HG02970 (cell line): ENCODE measurements around the gene EIF4G2.

Experiments
- ATAC-seq: cut with Tn5 transposase; IDR thresholded peaks from one replicate; pipeline ENCODE4 v1.9.1; 2021; ENCODE audit warnings: mild to moderate bottlenecking, moderate library complexity, moderate number of reproducible peaks; ENCODE audit not compliant: unreplicated experiment, low FRiP score

The EIF4G2 gene

DNA sequence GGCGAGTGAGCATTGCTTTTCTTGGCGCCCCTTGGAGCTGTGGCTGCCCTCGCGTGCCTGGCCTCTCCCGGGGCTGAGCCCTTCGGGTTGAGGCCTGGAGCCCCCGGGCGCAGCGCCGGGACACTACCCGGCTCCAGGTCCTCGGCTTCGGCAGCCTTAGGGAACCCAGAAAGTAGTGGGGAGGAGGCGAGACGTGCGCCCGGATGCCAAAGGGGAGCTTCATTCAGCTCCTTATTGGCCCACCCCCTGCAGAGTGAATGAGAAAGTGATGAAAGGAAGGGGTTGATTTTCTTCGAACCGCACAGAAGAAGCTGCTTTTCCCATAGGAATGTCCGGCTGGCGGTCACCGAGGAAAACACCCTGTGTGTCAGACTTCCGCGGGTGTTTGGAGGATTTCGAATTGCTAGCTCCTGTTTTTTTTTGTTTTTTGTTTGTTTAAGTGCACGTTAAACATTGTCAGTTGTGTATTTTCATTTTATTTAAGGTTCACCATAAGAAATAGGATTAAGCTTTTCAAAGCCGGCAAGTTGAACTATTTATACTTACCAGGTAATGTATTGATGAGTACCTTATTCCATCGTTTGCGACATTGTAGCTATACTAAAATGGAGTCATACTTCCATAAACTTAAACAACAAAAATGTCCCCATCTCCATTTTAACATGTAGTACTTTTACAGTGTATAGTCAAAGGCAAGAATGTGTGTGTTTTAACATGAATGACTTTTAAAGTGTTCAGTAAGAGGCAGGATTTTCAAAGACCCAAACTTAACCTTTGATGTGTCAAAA lies 841 bp upstream of the EIF4G2 start:
- ATAC-seq, result peak; percentile 13

DNA sequence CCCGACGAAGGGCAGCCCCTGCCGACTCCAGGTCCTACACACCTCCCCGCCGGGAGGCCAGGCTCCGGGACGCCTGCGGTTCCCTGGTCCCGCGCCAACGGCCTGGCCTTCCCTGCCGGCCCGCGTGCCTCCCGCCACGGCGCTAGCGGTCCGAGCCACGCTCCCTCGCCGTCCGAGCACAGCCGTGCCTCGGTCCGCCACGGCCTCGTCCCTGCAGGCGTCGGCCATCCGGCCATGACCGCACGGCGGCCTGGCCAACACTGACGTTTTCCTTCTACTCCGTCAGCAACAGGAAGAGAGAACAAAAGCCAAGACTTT lies 532 bp downstream of the EIF4G2 start:
- no peak for ATAC-seq

DNA sequence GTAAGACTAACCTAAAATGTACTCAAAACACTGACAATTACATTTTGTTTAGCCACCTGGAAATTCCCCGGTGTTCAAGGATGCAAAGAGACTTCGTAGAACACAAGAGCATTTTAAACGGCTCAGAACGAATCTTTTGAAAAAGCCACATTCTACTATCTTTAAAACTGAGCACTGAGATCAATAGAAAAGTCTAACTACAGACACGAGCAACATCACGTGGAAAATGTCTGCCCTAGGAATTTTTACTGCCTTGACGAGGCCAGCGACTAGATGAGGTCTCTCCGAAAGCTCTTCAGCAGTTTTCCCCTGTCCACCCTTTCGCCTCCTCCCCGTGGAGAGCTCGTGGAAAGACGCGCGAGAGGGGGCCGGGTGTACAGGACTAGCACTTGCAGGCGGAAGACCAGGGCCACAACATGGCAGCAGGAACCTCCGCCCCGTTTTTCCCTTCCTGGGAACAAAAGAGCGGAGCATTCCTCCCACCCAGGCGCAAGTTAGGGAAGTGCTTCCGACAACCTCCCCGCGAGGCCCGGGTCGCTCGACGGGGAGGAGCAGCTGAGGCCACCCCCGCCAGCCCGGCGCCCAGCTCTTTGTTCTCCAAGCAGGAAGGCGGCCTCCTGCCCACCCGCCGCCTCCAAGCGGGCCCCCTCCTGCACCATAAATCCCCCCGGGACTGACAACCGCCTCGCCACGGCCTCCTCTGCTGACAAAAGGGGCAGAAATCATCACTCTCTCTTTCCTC lies 1.1 kb downstream of the EIF4G2 start:
- ATAC-seq, result no peak

DNA sequence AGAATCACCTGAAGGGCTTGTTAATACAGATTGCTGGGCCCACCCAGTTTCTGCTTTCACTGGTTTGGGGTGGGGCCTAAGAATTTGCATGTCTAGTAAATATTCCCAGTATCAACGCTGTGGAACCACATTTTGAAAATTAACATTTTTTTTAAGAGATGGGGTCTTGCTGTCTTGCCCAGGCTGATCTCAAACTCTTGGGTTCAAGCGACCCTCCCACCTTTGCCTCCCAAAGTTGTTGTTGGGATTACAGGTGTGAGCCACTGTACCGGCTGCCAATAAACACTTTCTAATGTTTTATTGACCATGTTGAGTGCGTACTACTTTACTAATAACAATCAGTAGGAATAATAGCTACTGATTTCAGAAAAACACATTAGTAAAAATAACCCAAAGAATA lies 2.5 kb downstream of the EIF4G2 start:
- no peak for ATAC-seq

DNA sequence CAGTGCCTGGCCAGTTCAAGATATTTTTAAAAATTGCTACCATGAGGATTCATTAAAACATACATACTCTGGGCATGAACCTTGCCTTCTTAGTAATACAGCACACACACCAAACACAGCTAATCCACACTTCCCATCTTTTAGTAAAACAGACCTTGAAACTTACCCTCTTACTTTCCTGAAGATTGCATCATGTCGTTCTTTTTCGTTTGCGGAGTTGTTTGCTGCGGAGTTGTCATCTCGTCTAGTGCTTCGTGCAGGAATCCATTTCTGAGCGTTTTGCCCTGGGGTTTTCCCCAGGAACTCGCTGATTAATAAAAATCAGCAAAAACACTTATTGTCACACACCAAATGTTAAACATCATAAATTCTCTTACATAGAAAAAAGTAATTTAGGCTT lies 3.0 kb downstream of the EIF4G2 start:
- ATAC-seq, result no peak

DNA sequence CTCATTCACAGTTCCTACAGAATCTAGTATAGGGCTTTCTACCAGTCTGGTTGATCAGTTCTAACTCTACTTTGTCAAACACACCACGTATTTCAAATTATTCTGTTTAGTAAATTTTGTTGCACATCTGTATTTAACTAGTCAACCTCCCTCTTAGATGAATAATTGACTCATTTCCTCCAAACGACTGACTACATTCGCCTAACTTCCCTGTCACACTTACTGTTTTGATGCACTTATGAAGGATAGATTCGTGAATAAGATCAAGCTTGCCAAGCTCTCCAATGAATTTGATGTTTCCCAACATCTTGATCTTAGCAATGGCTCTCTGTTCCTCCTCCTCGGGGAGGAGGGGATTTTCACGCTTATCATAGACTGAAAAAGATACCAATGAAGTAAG lies 5.0 kb downstream of the EIF4G2 start:
- ATAC-seq, result no peak

DNA sequence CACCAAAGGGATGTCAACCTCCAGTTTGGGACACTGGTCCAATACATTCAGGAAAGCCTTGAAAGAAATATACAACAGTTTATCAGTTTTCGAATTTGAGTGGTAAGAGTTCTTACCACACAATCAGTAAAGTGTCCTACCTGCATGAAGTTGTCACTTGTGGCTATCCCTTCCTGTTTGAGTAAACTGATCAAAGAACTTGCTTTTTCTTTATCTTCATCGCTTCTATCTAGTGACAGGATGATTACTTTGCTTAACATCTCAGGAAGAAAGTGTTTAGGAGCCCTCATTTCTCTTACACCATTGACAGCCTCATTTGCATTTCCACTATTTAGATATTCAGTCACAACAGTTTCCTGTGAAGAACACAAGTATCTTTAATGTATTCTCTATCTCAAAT lies 8.4 kb downstream of the EIF4G2 start:
- ATAC-seq, result no peak

DNA sequence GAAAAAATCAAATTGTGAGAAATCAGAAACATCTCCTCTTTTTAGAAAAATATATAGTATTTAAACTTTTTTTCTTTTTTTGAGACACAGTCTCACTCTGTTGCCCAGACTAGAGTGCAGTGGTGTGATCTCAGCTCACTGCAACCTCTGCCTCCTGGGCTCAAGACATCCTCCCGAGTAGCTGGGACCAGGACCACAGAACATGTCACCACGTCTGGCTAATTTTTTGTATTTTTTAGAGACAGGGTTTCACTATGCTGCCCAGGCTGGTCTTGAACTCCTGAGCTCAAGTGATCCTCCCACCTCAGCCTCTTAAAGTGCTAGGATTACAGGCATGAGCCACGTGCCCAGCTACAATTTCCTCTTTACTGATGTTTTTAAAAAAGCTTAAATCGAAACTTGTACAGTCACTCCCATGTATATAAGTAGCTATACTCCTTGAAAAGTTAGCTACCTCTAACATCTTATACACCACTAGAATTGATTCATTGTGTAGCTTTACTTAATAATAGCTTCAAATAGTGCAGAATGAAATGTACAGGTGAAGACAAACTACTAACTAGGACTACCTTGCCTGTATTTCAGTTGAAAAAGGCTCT lies 10.3 kb downstream of the EIF4G2 start:
- ATAC-seq, result no peak

DNA sequence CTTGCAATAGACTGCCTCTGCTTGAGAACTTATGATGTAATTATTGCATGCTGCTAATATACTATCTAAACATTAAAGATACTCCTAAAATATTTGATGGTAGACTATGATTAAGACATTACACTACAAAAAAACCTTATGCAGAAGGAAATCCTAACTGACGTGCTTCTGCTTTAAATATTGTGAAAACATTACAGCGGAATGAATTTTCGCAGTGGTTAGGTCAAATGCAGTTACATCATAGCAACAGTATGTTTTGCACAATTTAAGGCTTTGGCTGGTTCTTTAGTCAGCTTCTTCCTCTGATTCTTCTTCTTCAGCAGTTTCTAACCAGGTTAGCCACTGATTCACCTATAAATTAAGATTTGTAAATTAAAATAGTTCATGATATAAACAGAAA lies 11.2 kb downstream of the EIF4G2 start:
- ATAC-seq, result no peak

DNA sequence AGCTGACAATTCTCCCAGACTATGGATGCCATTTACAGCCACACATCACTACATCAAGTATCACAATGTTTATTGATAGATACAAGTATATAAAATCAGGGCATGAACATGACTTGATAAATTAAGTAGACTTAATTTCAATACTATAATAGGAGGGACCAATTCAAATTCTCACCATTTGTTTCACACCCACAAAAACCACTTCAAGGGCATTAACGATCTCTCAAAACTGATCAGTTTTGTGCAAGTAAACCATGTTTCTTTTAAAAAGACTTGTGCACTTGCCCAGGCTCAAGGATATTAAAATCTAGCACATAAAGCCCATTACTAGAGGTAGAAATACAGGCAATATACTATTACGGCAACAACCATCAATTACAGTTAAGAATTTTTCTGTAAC lies 11.7 kb downstream of the EIF4G2 start:
- no peak for ATAC-seq

DNA sequence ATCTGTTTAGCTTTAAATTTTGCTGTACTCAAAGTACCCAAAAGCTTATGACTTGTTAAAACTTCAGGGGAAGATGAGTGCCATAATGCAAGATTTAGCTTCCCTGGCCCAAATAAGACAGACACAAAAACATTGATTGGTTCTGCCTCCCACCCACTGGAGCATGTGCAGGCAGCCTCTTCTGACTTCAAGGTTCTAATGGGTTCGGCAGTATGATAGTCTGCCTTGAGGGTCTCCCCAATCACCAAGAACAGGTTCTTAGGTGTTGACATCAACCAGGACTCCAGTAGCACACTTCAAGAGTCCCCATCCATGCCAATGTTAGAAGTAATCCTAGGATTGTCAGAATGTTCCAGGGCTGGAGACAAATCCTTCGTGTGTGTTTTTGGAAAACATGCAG lies 12.5 kb downstream of the EIF4G2 start:
- ATAC-seq, result no peak

DNA sequence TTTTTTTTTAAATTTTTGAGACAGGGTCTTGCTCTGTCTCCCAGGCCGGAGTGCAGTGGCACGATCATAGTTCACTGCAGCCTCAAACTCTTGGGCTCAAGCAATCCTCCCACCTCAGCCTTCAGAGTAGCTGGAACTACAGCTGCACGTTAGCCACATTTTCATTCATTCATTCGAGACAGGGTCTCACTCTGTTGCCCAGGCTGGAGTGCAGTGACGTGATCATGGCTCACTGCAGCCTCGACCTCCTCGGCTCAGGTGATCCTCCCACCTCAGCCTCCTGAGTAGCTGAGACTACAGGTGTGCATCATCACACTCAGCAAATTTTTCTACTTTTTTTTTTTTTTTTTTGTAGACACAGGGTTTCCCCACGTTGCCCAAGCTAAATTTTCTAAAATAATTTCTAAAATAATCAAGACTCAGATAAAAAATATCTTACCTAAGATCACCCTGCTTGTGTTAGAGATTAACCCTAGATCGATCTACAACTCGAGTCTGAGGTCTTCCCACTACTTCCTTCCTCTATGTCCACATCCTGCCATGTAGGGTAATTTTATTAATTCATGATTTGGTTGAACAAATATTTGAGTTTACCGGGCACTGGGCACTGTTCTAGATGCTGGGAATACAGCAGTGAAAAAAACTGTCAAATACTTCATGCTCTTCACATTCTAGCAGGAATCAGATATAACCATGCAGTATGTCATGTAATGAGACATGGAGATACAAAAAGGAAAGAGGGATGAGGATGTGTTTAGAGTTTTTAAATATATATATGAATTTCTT lies 15.1 kb downstream of the EIF4G2 start:
- no peak for ATAC-seq

DNA sequence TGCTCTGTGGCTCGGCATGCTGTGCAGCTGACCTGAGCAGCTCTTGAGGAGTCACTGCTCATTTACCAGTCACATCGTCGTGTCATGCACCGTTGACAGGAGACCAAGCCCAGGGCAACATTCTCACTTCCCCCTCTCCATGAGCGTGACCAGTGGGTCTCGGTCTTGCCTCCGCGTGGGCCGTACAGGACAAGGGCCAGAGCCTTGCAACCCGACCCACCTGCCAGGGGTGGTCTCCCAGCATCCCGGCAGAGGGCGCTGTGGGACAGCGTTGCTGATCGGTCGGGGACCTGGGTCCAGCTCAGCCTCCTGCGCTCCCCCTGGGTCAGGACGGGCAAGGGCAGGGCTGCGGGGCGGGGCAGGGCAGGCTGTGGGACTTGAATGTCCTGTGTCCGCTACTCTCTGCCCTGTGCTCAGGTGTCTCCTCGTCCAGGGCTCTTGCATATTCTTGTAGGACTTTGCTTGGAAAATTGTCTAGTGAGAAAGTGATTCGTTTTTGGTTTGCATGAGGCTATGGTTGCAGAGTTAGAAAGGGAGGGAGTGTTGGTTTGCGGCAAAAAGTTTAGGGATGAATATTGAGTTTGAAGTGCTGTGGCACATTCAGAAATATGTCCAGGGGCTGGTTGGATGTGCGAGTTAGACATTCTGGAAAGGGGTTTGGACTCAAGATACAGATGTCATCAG lies 16.2 kb downstream of the EIF4G2 start:
- peak; percentile 85 for ATAC-seq

DNA sequence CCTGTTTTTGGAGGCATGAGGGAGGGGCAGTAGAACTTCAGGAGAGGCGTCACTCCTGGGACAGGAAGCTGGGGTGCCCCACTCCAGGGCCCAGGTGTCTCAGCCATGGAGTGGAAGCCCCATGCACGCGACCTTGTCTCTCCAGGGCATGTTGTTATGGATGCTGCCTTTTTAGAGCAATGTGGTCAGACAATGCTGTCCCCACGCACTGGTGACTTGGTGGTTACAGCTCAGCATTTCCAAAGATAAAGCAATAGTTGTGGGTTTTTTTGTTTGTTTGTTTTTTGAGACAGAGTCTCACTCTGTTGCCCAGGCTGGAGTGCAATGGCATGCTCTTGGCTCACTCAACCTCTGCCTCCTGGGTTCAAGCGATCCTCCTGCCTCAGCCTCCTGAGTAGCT lies 22.3 kb downstream of the EIF4G2 start:
- ATAC-seq, result no peak

DNA sequence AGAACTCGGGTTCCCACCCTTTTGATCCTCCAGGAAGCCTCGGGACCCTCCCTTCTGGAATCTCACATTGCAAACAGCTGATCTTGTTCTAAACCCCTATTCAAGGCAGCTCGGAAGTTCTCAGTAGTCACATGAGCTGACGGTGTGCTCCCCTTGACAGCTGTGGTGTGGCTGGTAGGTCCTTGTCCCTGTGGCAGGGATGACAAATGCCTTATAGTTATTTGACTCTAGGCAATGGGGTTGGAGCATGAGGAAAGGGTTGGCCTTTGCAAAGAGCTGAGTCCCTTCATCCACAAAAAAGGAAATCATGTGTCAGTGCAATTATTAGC lies 23.6 kb downstream of the EIF4G2 start:
- ATAC-seq, result no peak

DNA sequence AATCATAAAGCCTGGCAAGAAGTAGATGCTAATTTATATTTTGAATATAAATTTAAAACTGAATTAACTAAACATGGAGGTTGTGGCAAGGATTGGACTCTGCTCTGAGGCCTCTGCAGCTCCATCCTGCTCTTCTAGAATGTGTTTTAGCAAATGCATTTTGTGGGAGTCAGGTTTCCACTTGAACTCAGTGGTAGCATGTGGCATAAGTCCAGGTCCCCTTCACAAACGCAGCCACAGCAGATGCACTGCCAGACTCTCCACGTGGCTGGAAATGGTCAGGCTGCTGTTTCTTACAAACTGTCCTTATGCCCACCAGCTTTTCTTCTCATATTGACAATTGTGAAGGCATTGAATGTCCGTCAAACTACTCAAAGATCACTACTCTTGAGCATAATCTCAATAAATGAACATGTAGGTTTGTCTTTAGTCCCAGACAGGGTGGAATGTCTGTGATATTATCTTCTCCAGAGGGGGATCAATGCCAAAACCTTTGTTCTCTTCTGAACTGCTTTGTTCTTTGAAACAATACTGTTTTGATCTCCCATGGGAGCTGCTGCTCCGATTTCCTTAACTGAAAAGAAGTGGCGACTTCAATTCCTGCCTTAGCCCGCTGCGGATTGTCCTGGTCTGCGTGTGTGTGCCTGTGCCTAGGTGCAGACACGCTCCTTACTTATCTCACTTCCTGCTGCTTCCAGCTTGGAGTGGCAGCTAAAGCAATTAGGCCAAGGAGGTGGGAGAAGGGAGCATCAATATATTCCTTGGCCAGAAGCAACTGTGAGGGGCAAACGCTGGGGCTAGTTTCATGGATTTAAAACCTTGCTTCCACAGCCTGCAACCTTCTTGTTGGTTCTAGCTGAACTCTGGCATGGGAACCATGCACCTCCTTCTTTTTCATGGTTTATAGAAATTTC lies 24.2 kb downstream of the EIF4G2 start:
- ATAC-seq, result no peak

DNA sequence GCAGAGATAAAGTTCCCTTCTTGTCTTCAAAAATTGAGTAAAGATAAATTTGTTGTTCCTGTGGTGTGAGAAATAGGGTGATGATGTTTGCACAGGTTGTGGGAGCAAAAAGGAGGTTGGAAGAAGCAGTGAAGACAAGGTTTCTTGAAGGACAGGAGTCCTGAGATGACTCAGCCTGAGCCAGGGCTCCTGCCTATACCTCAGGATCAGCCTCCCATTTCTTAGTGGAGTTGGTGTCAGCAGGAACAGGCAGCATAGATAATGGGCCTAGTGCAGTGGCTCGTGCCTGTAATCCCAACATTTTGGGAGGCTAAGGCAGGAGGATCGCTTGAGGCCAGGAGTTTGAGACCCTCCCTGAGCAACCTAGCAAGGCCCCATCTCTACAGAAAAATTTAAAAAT lies 28.7 kb downstream of the EIF4G2 start:
- no peak for ATAC-seq

DNA sequence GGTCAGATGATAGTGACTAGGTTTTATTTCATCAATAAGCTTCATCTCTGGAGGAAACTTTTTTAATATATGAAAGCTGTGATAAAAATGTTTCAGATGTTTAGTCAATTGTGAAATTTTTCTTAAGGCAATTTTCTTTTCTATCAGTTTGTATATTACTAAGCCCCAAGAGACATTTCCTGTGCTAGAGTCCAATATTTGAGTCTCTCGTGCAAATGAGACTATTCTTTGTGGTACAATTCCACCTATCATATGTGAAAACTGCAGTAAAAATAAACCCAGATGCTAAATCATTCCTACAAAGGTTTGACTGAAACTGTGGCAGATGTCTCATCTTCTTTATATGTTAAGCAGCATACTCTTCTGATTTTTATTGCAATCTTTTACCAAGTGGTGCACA lies 29.6 kb downstream of the EIF4G2 start:
- ATAC-seq, result no peak

DNA sequence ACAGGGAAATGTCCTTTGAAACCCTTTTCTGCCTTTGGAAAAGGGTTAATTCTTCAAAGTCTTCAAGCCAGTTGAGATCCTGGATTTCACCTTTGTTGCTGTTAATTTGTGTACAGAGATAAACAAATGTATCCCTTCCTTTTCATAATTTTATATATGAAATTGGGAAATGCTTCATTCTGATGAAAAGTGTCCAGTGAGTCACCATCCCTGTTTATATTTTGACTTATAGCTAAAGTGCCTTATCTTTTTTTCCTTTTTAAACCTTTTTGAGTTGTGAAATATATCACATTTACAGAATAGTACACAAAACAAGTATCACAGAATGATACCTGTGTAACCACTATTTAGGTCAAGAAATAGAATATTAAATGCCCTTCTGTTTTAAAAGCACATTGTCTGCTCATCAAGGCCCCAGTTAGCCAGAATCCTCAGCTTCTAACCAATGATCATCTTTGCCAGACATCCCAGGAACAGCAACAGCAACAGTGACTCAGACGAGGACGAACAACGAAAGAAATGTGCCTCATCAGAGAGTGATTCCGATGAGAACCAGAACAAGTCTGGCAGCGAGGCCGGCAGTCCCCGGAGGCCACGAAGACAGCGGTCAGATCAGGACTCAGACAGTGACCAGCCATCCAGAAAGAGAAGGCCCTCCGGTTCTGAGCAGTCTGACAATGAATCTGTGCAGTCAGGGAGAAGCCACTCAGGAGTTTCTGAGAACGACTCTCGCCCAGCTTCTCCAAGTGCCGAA lies 30.3 kb downstream of the EIF4G2 start:
- no peak for ATAC-seq
